Activated B cell treated with CpG ODN at 0.5 μM for 24 hours (primary cell): ENCODE measurements around the gene RBMS3. TPM values are rescaled to one million over a fixed set of nuclear protein-coding genes. Genes with fewer than 3 reads are reported as not detected.

Experiments used
- ATAC-seq: fragments of 200-7000 bp; cut with Tn5 transposase; one replicate; pipeline ENCODE4 v1.10.0; 2021; ENCODE audit warnings: low read depth, mild to moderate bottlenecking, moderate library complexity
- CTCF ChIA-PET: fragments of 350-600 bp; sonication (Branson Sonifier 250); formaldehyde crosslinking; loops from one replicate; lab custom pipeline; 2021; ENCODE audit warnings: antibody characterized with exemption; lab: Charles Lee
- POLR2A ChIA-PET: fragments of 350-600 bp; sonication (Branson Sonifier 250); formaldehyde crosslinking; loops from one replicate; lab custom pipeline; 2021; ENCODE audit warnings: antibody characterized with exemption; lab: Charles Lee
- DNase-seq: peaks from one replicate; pipeline ENCODE4 v3.0.0; 2022
- H3K27ac Mint-ChIP-seq: one replicate; pipeline ENCODE4 v1.8.0; 2020; ENCODE audit warnings: mixed read lengths
- H3K27me3 Mint-ChIP-seq: one replicate; pipeline ENCODE4 v1.8.0; 2021; ENCODE audit warnings: mixed read lengths
- H3K36me3 Mint-ChIP-seq: one replicate; pipeline ENCODE4 v1.8.0; 2021; ENCODE audit warnings: low read depth, mixed read lengths
- H3K4me1 Mint-ChIP-seq: one replicate; pipeline ENCODE4 v1.8.0; 2021; ENCODE audit warnings: mixed read lengths
- H3K4me3 Mint-ChIP-seq: one replicate; pipeline ENCODE4 v1.8.0; 2020; ENCODE audit warnings: mild to moderate bottlenecking, mixed read lengths
- H3K9me3 Mint-ChIP-seq: one replicate; pipeline ENCODE4 v1.8.0; 2020; ENCODE audit warnings: mixed read lengths
- CTCF ChIP-seq: fragments of 200-600 bp; IDR thresholded peaks from one replicate; pipeline ENCODE4 v1.8.0; 2022; ENCODE audit warnings: antibody characterized with exemption, mild to moderate bottlenecking
- intact Hi-C: fragments of 100-400 bp; cut with micrococcal nuclease; formaldehyde crosslinking; loops from one replicate; pipeline ENCODE4 v1.15.1; 2024
- total RNA-seq: library from RNA; stranded (reverse); gene quantifications from 2 replicates; pipeline ENCODE4 v1.2.3, GENCODE V29; 2022

RBMS3 gene
- total RNA-seq, 1 donor from 2014 or later = 0.31 TPM

- ATAC-seq (no peak), DNase-seq (no peak)
- Mint-ChIP-seq H3K4me1 (no peaks in the 10 kb centered on the region), H3K36me3 (no peaks in the 10 kb centered on the region), H3K27me3 (no peaks in the 10 kb centered on the region), H3K27ac (no peak overlapping the region), H3K9me3 (no peaks in the 10 kb centered on the region), H3K4me3 (no peak overlapping the region)
- TF ChIP-seq CTCF = no peak
- ChIA-PET CTCF (no interaction called here), POLR2A (no interaction called here)
- intact Hi-C loops = no loop called here
Observed at GRCh38 chr3:29773481-29773880, 492.6 kb downstream of the RBMS3 start.

- Mint-ChIP-seq H3K9me3 (no peaks in the 10 kb centered on the region), H3K27me3 (no peaks in the 10 kb centered on the region), H3K27ac (no peak overlapping the region), H3K4me1 (no peaks in the 10 kb centered on the region), H3K4me3 (no peak overlapping the region), H3K36me3 (no peaks in the 10 kb centered on the region)
- intact Hi-C loops = no loop called here
- TF ChIP-seq CTCF = no peak
- POLR2A ChIA-PET = no interaction called here
- no peak for ATAC-seq
- DNase-seq = no peak
- CTCF ChIA-PET = no interaction called here
Observed at GRCh38 chr3:29775340-29775739, 494.5 kb downstream of the RBMS3 start.

GRCh38 chr3:29777869-29778268 is 497.0 kb downstream of the RBMS3 start:
- ChIA-PET POLR2A (no interaction called here), CTCF (no interaction called here)
- H3K36me3 Mint-ChIP-seq = no peaks in the 10 kb centered on the region
- DNase-seq = no peak
- no peak overlapping the region for H3K27ac Mint-ChIP-seq
- no peak for TF ChIP-seq CTCF
- H3K27me3 Mint-ChIP-seq = no peaks in the 10 kb centered on the region
- peaks cover 5% of the 10 kb centered on the region for H3K9me3 Mint-ChIP-seq
- ATAC-seq = no peak
- no peak overlapping the region for H3K4me3 Mint-ChIP-seq
- intact Hi-C loops = no loop called here
- no peaks in the 10 kb centered on the region for H3K4me1 Mint-ChIP-seq

GRCh38 chr3:29789686-29790085 is 508.8 kb downstream of the RBMS3 start:
- TF ChIP-seq CTCF = no peak
- Mint-ChIP-seq H3K4me3 (no peak overlapping the region), H3K27ac (no peak overlapping the region), H3K27me3 (no peaks in the 10 kb centered on the region), H3K4me1 (no peaks in the 10 kb centered on the region), H3K36me3 (no peaks in the 10 kb centered on the region), H3K9me3 (peaks cover 8% of the 10 kb centered on the region)
- ChIA-PET POLR2A (no interaction called here), CTCF (no interaction called here)
- no peak for ATAC-seq
- no peak for DNase-seq
- intact Hi-C loops = no loop called here

- H3K4me1 Mint-ChIP-seq = no peaks in the 10 kb centered on the region
- TF ChIP-seq CTCF = no peak
- no peaks in the 10 kb centered on the region for H3K36me3 Mint-ChIP-seq
- ATAC-seq (no peak), DNase-seq (no peak)
- CTCF ChIA-PET = no interaction called here
- H3K4me3 Mint-ChIP-seq = no peak overlapping the region
- H3K9me3 Mint-ChIP-seq = no peaks in the 10 kb centered on the region
- H3K27me3 Mint-ChIP-seq = no peaks in the 10 kb centered on the region
- POLR2A ChIA-PET = no interaction called here
- intact Hi-C loops = no loop called here
- H3K27ac Mint-ChIP-seq = no peak overlapping the region
Observed at GRCh38 chr3:29796808-29797207, 515.9 kb downstream of the RBMS3 start.
